HG02840 (cell line): ENCODE results near the gene TNIK.

Experiments used
- ATAC-seq: cut with Tn5 transposase; IDR thresholded peaks from one replicate; pipeline ENCODE4 v1.9.1; 2021; ENCODE audit warnings: mild to moderate bottlenecking, moderate library complexity, moderate number of reproducible peaks; ENCODE audit not compliant: unreplicated experiment, low FRiP score

Gene TNIK

GRCh38 chr3:171470714-171471227, 10.6 kb upstream of the TNIK start:
- ATAC-seq: no peak

- ATAC-seq: no peak
These were observed 9.2 kb upstream of the TNIK start for GRCh38 chr3:171469376-171469775.

- no peak for ATAC-seq
These were observed 8.2 kb upstream of the TNIK start for GRCh38 chr3:171468296-171468906.

- no peak for ATAC-seq
These were observed 5.6 kb upstream of the TNIK start for GRCh38 chr3:171465763-171466162.

- no peak for ATAC-seq
These were observed 4.3 kb upstream of the TNIK start for GRCh38 chr3:171464462-171464861.

GRCh38 chr3:171462224-171462623, 2.0 kb upstream of the TNIK start:
- ATAC-seq: no peak

GRCh38 chr3:171461525-171461917, 1.3 kb upstream of the TNIK start:
- no peak for ATAC-seq

GRCh38 chr3:171460725-171461524, 720 bp upstream of the TNIK start:
- peak; percentile 31 for ATAC-seq

GRCh38 chr3:171459137-171459941, 866 bp downstream of the TNIK start:
- no peak for ATAC-seq

- no peak for ATAC-seq
These were observed 1.4 kb downstream of the TNIK start for GRCh38 chr3:171458864-171459136.

- no peak for ATAC-seq
These were observed 1.9 kb downstream of the TNIK start for GRCh38 chr3:171458071-171458863.

GRCh38 chr3:171457607-171458061, 2.6 kb downstream of the TNIK start:
- ATAC-seq: no peak

- no peak for ATAC-seq
These were observed 3.2 kb downstream of the TNIK start for GRCh38 chr3:171456765-171457606.

- ATAC-seq: no peak
These were observed 4.3 kb downstream of the TNIK start for GRCh38 chr3:171455603-171456550.

- ATAC-seq: no peak
These were observed 6.2 kb downstream of the TNIK start for GRCh38 chr3:171454041-171454440.

GRCh38 chr3:171453180-171453886, 6.9 kb downstream of the TNIK start:
- no peak for ATAC-seq

GRCh38 chr3:171452328-171452727, 7.9 kb downstream of the TNIK start:
- no peak for ATAC-seq

- no peak for ATAC-seq
These were observed 8.3 kb downstream of the TNIK start for GRCh38 chr3:171451915-171452314.
